DMS153 (cell line): Measurements from ENCODE around the gene TCF19.
"Not testable (repeated sequence)": the region's sequence is repeated elsewhere in the genome, so short reads cannot be mapped to it uniquely, and the experiment has no call there.

ENCODE experiments used
- DNase-seq: peaks from one replicate; lab custom pipeline; 2025; lab: John Stamatoyannopoulos, UW

TCF19 gene

GRCh38 chr6:31162463-31163165 is 4.2 kb downstream of the TCF19 start:
- no peak for DNase-seq

GRCh38 chr6:31163922-31164321 is 5.5 kb downstream of the TCF19 start:
- DNase-seq = no peak

- DNase-seq = not testable (repeated sequence)
These were observed 6.2 kb downstream of the TCF19 start for GRCh38 chr6:31164475-31165063.

- DNase-seq = not testable (repeated sequence)
These were observed 6.9 kb downstream of the TCF19 start for GRCh38 chr6:31165064-31165832.

- no peak for DNase-seq
These were observed 7.6 kb downstream of the TCF19 start for GRCh38 chr6:31165986-31166385.

GRCh38 chr6:31168606-31169005 is 10.2 kb downstream of the TCF19 start:
- no peak for DNase-seq

GRCh38 chr6:31169123-31169857 is 10.9 kb downstream of the TCF19 start:
- no peak for DNase-seq

GRCh38 chr6:31169858-31170599 is 11.6 kb downstream of the TCF19 start:
- DNase-seq = not testable (repeated sequence)

GRCh38 chr6:31170600-31170881 is 12.2 kb downstream of the TCF19 start, which contains the start of gene POU5F1:
TSS of gene POU5F1 (minus strand) at chr6:31170682. CDS start at chr6:31170620, 62 bp downstream.
- DNase-seq = no peak

- DNase-seq = no peak
These were observed 12.7 kb downstream of the TCF19 start for GRCh38 chr6:31170987-31171671.

- no peak for DNase-seq
These were observed 13.8 kb downstream of the TCF19 start for GRCh38 chr6:31171931-31172905.

- no peak for DNase-seq
These were observed 14.6 kb downstream of the TCF19 start for GRCh38 chr6:31172973-31173384.

- DNase-seq = no peak
These were observed 15.0 kb downstream of the TCF19 start for GRCh38 chr6:31173406-31173805.

- DNase-seq = no peak
These were observed 16.0 kb downstream of the TCF19 start for GRCh38 chr6:31174378-31174777.

GRCh38 chr6:31175971-31176370 is 17.6 kb downstream of the TCF19 start:
- no peak for DNase-seq

GRCh38 chr6:31178143-31179041 is 20.0 kb downstream of the TCF19 start:
- peak; percentile 49 for DNase-seq

- no peak for DNase-seq
These were observed 20.6 kb downstream of the TCF19 start for GRCh38 chr6:31179042-31179386.

GRCh38 chr6:31179896-31180295 is 21.5 kb downstream of the TCF19 start:
- DNase-seq = no peak

- no peak for DNase-seq
These were observed 22.1 kb downstream of the TCF19 start for GRCh38 chr6:31180500-31180899.
